Colonic mucosa (tissue), 4 donors: ENCODE results near the gene MRPL10. TPM values are rescaled to one million over a fixed set of nuclear protein-coding genes. Genes with fewer than 3 reads are reported as not detected.
"Not testable (repeated sequence)": the region's sequence is repeated elsewhere in the genome, so short reads cannot be mapped to it uniquely, and the experiment has no call there.

ENCODE experiments used
- DNase-seq: peaks from one replicate; pipeline ENCODE4 v3.0.0-alpha.2; 2020
- H3K27ac ChIP-seq: fragments of 200-600 bp; one replicate; pipeline ENCODE4 v1.8.0; 2021
- H3K27me3 ChIP-seq: fragments of 200-600 bp; one replicate; pipeline ENCODE4 v1.8.0; 2021
- H3K36me3 ChIP-seq: fragments of 200-600 bp; one replicate; pipeline ENCODE4 v1.8.0; 2021
- H3K4me1 ChIP-seq: fragments of 200-600 bp; one replicate; pipeline ENCODE4 v1.8.0; 2021; ENCODE audit warnings: mild to moderate bottlenecking
- H3K4me3 ChIP-seq: fragments of 200-600 bp; one replicate; pipeline ENCODE4 v1.8.0; 2021
- H3K9ac ChIP-seq, 2 donors: one replicate each; pipeline ENCODE4 v1.7.0; 2013; ENCODE audit warnings: control low read depth in 2 of 2, low read depth in 2 of 2, low read length in 2 of 2
- H3K9me3 ChIP-seq: fragments of 200-600 bp; one replicate; pipeline ENCODE4 v1.8.0; 2021
- intact Hi-C: fragments of 100-400 bp; cut with DNase I; formaldehyde crosslinking; loops from one replicate; pipeline ENCODE4 v1.14.1; 2022
- total RNA-seq, 2 donors: library from RNA; stranded (reverse); fragmentation: NEBNext Ultra II Directional in 1 of 2; extraction: Animal tissue kit (Norgen Biotek cat#: 25700) in 1 of 2; gene quantifications; one replicate each; pipeline ENCODE4 v1.2.1, GENCODE V29; 2021
- TF ChIP-seq, protein P1 (sequence below): fragments of 200-600 bp; IDR thresholded peaks from one replicate; pipeline ENCODE4 v1.8.0; 2022; ENCODE audit warnings: antibody characterized with exemption, mild to moderate bottlenecking
- donor health status: healthy.
- donor health status: DM: no; HTN: no; CAD: no.
- donor health status: DM: no; HTN: no; CAD: no.

MRPL10 gene
- total RNA-seq, 2 donors from 2014 or later, result 32.2 to 50.8 TPM

DNA sequence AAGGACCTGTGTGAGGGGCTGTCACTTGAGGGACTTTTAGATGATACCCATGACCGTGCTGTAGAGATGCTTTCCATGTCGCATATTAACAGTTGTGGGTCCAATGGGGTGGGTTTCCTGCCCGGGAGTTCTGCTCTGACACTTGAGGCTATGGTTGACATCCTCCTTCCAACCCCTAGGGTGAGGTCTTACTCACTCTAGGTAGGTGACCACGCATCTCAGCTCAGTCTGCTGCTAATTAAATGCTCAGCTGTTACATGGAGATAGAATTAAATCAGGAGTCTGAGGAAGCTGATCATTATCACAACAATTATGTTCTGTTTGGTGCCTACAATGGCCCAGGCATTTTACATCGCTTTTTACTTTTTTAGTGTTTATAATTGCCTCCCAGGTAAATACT lies 49.9 kb downstream of the MRPL10 start:
- Histone ChIP-seq H3K36me3 (no peaks in the 10 kb centered on the region), H3K9ac (no peak overlapping the region), H3K27ac (no peak overlapping the region), H3K9me3 (no peaks in the 10 kb centered on the region), H3K4me3 (no peak overlapping the region), H3K4me1 (no peaks in the 10 kb centered on the region), H3K27me3 (peaks cover 6% of the 10 kb centered on the region)
- TF ChIP-seq, protein P1, sequence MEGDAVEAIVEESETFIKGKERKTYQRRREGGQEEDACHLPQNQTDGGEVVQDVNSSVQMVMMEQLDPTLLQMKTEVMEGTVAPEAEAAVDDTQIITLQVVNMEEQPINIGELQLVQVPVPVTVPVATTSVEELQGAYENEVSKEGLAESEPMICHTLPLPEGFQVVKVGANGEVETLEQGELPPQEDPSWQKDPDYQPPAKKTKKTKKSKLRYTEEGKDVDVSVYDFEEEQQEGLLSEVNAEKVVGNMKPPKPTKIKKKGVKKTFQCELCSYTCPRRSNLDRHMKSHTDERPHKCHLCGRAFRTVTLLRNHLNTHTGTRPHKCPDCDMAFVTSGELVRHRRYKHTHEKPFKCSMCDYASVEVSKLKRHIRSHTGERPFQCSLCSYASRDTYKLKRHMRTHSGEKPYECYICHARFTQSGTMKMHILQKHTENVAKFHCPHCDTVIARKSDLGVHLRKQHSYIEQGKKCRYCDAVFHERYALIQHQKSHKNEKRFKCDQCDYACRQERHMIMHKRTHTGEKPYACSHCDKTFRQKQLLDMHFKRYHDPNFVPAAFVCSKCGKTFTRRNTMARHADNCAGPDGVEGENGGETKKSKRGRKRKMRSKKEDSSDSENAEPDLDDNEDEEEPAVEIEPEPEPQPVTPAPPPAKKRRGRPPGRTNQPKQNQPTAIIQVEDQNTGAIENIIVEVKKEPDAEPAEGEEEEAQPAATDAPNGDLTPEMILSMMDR, result no peak
- DNase-seq, result no peak
- intact Hi-C loops, result no loop called here

DNA sequence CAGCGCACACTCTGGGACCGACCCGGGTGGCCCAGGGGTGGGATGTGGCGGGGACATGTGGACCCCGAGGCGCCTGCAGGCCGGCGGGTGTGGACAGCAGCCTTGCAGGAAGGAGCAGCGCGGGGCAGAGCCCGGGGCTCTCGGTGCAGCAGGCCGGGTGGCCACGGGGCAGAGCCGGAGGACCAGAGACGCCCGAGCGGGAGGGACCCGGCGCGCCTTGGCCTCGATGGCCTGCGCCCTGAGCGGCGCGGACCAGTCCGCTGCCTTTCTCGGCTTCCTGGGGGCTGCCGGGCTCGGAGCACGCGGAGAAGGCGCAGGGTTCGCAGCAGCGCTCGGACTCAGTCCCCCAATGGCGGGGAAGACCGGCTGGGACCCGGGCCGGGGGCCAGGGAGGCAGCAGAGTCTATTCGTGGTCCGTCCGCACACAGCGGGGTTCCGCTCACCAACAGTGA lies 53.1 kb downstream of the MRPL10 start:
- Histone ChIP-seq H3K4me3 (no peak overlapping the region), H3K27me3 (peaks cover 10% of the 10 kb centered on the region)
- TF ChIP-seq, protein P1, result no peak

DNA sequence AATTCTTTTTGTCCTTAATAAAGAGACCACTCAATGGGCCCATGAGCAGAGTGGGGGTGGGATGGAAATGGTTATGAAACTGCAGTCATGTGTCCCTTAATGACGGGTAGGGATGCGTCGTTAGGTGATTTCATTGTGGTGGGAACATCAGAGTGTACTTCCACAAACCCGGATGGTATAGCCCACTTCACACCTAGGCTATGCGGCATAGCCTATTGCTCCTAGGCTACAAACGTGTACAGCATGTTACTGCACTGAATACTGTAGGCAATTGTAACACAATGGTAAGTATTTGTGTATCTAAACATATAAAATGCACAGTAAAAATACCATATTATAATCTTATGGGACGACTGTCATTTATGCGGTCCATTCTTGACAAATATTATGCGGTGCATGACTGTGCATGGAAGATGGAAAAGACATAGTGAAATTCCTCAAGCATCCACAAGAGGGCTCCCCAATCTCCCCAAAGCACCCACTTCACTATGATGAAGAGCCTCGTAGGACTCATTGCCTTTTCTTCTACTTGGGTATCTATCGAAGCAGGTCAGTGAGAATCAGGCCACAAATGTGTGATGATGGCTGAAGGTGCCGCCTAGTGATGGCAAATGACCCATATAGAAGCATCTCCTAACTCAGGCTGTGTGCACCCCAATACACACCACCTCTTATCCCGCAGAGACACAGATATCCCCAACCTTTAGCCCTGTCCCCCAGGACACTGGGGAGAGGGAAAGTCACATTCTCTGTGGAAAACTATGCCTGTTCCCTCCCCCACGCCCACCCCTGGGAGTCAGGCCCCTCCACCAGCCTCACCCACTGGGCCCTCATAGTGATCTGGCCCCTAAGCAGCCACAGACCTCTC lies 54.8 kb downstream of the MRPL10 start:
- Histone ChIP-seq H3K36me3 (no peaks in the 10 kb centered on the region), H3K4me1 (no peaks in the 10 kb centered on the region), H3K4me3 (no peak overlapping the region), H3K27me3 (peaks cover 10% of the 10 kb centered on the region), H3K9me3 (no peaks in the 10 kb centered on the region), H3K9ac (no peak overlapping the region), H3K27ac (no peak overlapping the region)
- intact Hi-C loops, result no loop called here
- TF ChIP-seq, protein P1, result peak; percentile 61
- peak; percentile 38 for DNase-seq

More for the DNA sequence above, 53.1 kb downstream of the MRPL10 start:
- Histone ChIP-seq H3K9ac (no peak overlapping the region), H3K4me1 (no peaks in the 10 kb centered on the region), H3K36me3 (no peaks in the 10 kb centered on the region), H3K27ac (no peak overlapping the region), H3K9me3 (no peaks in the 10 kb centered on the region)
- intact Hi-C loops, result no loop called here
- no peak for DNase-seq

DNA sequence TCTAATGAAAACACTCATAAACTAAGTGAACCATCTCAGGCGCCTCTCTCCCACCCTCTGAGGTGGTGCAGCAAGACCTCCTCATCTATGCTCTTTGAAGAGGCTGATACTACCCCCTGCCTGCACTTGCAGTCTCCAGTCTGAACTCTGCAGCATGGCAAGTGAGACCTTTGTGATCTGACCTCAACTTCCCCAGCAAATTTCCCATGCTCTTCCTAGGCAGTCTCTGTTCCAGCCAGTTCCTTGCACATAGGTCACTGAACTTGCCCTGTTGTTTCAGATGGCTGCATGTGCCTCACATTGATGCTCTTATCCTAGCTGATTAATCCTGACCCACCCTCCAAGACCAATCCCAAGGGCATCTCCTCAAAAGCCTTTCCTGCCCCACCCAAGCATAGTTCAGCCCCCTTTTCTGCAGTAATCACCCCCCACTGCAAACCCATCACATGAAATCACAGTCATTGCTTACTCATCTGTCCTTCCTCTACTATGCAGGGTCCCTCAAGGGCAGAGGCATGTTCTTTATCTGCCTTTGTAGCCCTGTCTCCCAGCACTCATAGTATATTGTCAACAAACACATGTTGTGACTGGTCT lies 56.3 kb downstream of the MRPL10 start:
- Histone ChIP-seq H3K4me1 (no peaks in the 10 kb centered on the region), H3K27me3 (peaks cover 10% of the 10 kb centered on the region)

DNA sequence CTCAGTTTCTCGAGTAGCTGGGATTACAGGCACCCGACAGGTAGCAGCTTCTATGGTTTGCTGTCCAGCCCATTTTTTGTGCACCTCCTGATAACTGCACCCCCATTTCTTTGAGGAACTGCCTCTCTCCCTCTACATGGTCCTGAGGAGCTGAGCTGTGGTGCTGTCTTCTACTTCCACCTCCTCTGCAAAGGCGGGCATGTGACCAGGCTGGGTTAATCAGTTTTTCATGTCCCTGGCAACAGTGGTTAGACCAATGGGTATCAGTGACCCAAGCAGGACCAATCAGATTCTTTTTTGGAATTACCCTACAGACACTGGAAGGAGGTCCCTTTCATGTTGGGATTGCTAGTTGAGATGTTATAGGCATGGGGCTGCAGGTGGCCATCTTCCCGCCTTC lies 57.0 kb downstream of the MRPL10 start:
- no peak overlapping the region for H3K9ac ChIP-seq
- H3K36me3 ChIP-seq, result no peaks in the 10 kb centered on the region
- H3K9me3 ChIP-seq, result no peaks in the 10 kb centered on the region
- no peak overlapping the region for H3K4me3 ChIP-seq
- peaks cover 10% of the 10 kb centered on the region for H3K27me3 ChIP-seq
- TF ChIP-seq, protein P1, result no peak
- intact Hi-C loops, result no loop called here
- no peak for DNase-seq
- H3K4me1 ChIP-seq, result no peaks in the 10 kb centered on the region
- H3K27ac ChIP-seq, result no peak overlapping the region

More for the DNA sequence above, 56.3 kb downstream of the MRPL10 start:
- TF ChIP-seq, protein P1, result no peak
- intact Hi-C loops, result no loop called here
- H3K4me3 ChIP-seq, result no peak overlapping the region
- no peak for DNase-seq
- H3K9me3 ChIP-seq, result no peaks in the 10 kb centered on the region
- H3K9ac ChIP-seq, result no peak overlapping the region
- H3K27ac ChIP-seq, result no peak overlapping the region
- H3K36me3 ChIP-seq, result no peaks in the 10 kb centered on the region

DNA sequence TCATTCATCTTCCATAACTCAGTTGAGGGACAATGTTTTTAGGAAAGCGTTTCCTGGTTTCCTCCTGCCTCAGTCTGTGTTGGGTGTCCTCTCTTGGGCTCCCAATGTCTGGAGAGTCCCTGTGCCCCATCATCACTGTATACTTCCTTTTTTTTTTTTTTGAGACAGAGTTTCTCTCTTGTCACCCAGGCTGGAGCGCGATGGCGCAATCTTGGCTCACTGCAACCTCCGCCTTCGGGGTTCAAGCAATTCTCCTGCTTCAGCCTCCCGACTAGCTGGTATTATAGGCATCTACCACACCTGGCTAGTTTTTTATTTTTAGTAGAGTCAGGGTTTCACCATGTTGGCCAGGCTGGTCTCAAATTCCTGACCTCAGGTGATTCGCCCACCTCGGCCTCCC lies 57.7 kb downstream of the MRPL10 start:
- DNase-seq, H3K4me3 ChIP-seq, H3K27ac ChIP-seq, H3K36me3 ChIP-seq, H3K4me1 ChIP-seq, intact Hi-C loops, H3K9ac ChIP-seq, H3K9me3 ChIP-seq: not testable (repeated sequence)
- H3K27me3 ChIP-seq, result peaks cover 10% of the 10 kb centered on the region
